ENCODE data around the gene SLC24A1. TPM values are rescaled to one million over a fixed set of nuclear protein-coding genes. Genes with fewer than 3 reads are reported as not detected.

SLC24A1 gene
- total RNA-seq, 2 donors from 2014 or later: 8.9 to 14.5 TPM

- TF ChIP-seq POLR2A (IDR thresholded peaks at IDR 0.05): no peak
- no peak for TF ChIP-seq CTCF (IDR thresholded peaks at IDR 0.05)
- no peak for TF ChIP-seq POLR2AphosphoS5 (IDR thresholded peaks at IDR 0.05)
- Histone ChIP-seq H3K27ac (no peak overlapping the region), H3K27me3 (replicated peaks; ENCODE audit: insufficient read depth) (no peaks in the 10 kb centered on the region), H3K36me3 (no peaks in the 10 kb centered on the region), H3K9me3 (no peaks in the 10 kb centered on the region), H3K4me3 (no peak overlapping the region), H3K4me1 (replicated peaks) (no peaks in the 10 kb centered on the region)
- 82% methylated on average over 8 of the region's 8 CpGs for WGBS
- intact Hi-C loops (cut with DNase I): no loop called here
- DNase-seq (ENCODE audit: low spot score): no peak
Measured at GRCh38 chr15:65578904-65579728, 42.6 kb upstream of the SLC24A1 start.

GRCh38 chr15:65579762-65580161 lies 42.0 kb upstream of the SLC24A1 start:
- H3K27ac ChIP-seq: no peak overlapping the region
- intact Hi-C loops (cut with DNase I): no loop called here

GRCh38 chr15:65580287-65580686 lies 41.5 kb upstream of the SLC24A1 start:
- no peaks in the 10 kb centered on the region for H3K9me3 ChIP-seq
- intact Hi-C loops (cut with DNase I): no loop called here
- no peak overlapping the region for H3K4me3 ChIP-seq
- no peak overlapping the region for H3K27ac ChIP-seq
- DNase-seq (ENCODE audit: low spot score): no peak
- H3K4me1 ChIP-seq (replicated peaks): no peaks in the 10 kb centered on the region
- H3K27me3 ChIP-seq (replicated peaks; ENCODE audit: insufficient read depth): no peaks in the 10 kb centered on the region
- TF ChIP-seq POLR2A (IDR thresholded peaks at IDR 0.05) (no peak), CTCF (IDR thresholded peaks at IDR 0.05) (no peak), POLR2AphosphoS5 (IDR thresholded peaks at IDR 0.05) (no peak)
- no peaks in the 10 kb centered on the region for H3K36me3 ChIP-seq

More at GRCh38 chr15:65579762-65580161, 42.0 kb upstream of the SLC24A1 start:
- H3K27me3 ChIP-seq (replicated peaks; ENCODE audit: insufficient read depth): no peaks in the 10 kb centered on the region
- H3K4me3 ChIP-seq: no peak overlapping the region
- TF ChIP-seq POLR2A (IDR thresholded peaks at IDR 0.05) (no peak), CTCF (IDR thresholded peaks at IDR 0.05) (no peak), POLR2AphosphoS5 (IDR thresholded peaks at IDR 0.05) (no peak)
- H3K9me3 ChIP-seq: no peaks in the 10 kb centered on the region
- no peaks in the 10 kb centered on the region for H3K4me1 ChIP-seq (replicated peaks)
- no peak for DNase-seq (ENCODE audit: low spot score)
- 49% methylated on average over 3 of the region's 3 CpGs for WGBS
- no peaks in the 10 kb centered on the region for H3K36me3 ChIP-seq

- H3K4me1 ChIP-seq (replicated peaks): no peaks in the 10 kb centered on the region
- H3K4me3 ChIP-seq: no peak overlapping the region
- intact Hi-C loops (cut with DNase I): no loop called here
- H3K9me3 ChIP-seq: no peaks in the 10 kb centered on the region
- no peaks in the 10 kb centered on the region for H3K27me3 ChIP-seq (replicated peaks; ENCODE audit: insufficient read depth)
- no peak for DNase-seq (ENCODE audit: low spot score)
- WGBS: 43% methylated on average over 1 of the region's 1 CpG
- no peak overlapping the region for H3K27ac ChIP-seq
- H3K36me3 ChIP-seq: no peaks in the 10 kb centered on the region
- TF ChIP-seq CTCF (IDR thresholded peaks at IDR 0.05) (no peak), POLR2AphosphoS5 (IDR thresholded peaks at IDR 0.05) (no peak), POLR2A (IDR thresholded peaks at IDR 0.05) (no peak)
Measured at GRCh38 chr15:65583701-65584100, 38.0 kb upstream of the SLC24A1 start.

GRCh38 chr15:65584241-65584640 lies 37.5 kb upstream of the SLC24A1 start:
- no peaks in the 10 kb centered on the region for H3K9me3 ChIP-seq
- H3K27ac ChIP-seq: no peak overlapping the region
- H3K4me3 ChIP-seq: no peak overlapping the region
- no peak for DNase-seq (ENCODE audit: low spot score)
- no peaks in the 10 kb centered on the region for H3K27me3 ChIP-seq (replicated peaks; ENCODE audit: insufficient read depth)
- no peaks in the 10 kb centered on the region for H3K36me3 ChIP-seq
- TF ChIP-seq CTCF (IDR thresholded peaks at IDR 0.05) (no peak), POLR2AphosphoS5 (IDR thresholded peaks at IDR 0.05) (no peak)
- no peaks in the 10 kb centered on the region for H3K4me1 ChIP-seq (replicated peaks)
- intact Hi-C loops (cut with DNase I): no loop called here
